ENCODE data around the gene DHRS7. TPM values are rescaled to one million over a fixed set of nuclear protein-coding genes. Genes with fewer than 3 reads are reported as not detected.
A peak's percentile ranks its signal among the peaks of the same experiment; 100 is the strongest.

Gene DHRS7
- total RNA-seq, 1 experiment from 2014 or later = 39.7 TPM

GRCh38 chr14:60188696-60189095 is 23.5 kb upstream of the DHRS7 start:
- DNase-seq (ENCODE audit: low spot score) = no peak
- in situ Hi-C loops (cut with HindIII; ENCODE audit: low sequenced_read_pairs) = no loop called here

- DNase-seq (ENCODE audit: low spot score) = no peak
- in situ Hi-C loops (cut with HindIII; ENCODE audit: low sequenced_read_pairs) = no loop called here
Observed at GRCh38 chr14:60188115-60188514, 22.9 kb upstream of the DHRS7 start.

- in situ Hi-C loops (cut with HindIII; ENCODE audit: low sequenced_read_pairs) = no loop called here
- no peak for DNase-seq (ENCODE audit: low spot score)
Observed at GRCh38 chr14:60184905-60185555, 19.8 kb upstream of the DHRS7 start.

- peak; percentile 75 for DNase-seq (ENCODE audit: low spot score)
Observed at GRCh38 chr14:60184146-60184904, 19.1 kb upstream of the DHRS7 start.

GRCh38 chr14:60183741-60184140 is 18.5 kb upstream of the DHRS7 start:
- in situ Hi-C loops (cut with HindIII; ENCODE audit: low sequenced_read_pairs) = no loop called here
- no peak for DNase-seq (ENCODE audit: low spot score)

More at GRCh38 chr14:60184146-60184904, 19.1 kb upstream of the DHRS7 start:
- in situ Hi-C loops (cut with HindIII; ENCODE audit: low sequenced_read_pairs) = no loop called here

- in situ Hi-C loops (cut with HindIII; ENCODE audit: low sequenced_read_pairs) = no loop called here
- DNase-seq (ENCODE audit: low spot score) = no peak
Observed at GRCh38 chr14:60183138-60183537, 17.9 kb upstream of the DHRS7 start.

GRCh38 chr14:60179431-60179869 is 14.3 kb upstream of the DHRS7 start:
- DNase-seq (ENCODE audit: low spot score) = no peak
- in situ Hi-C loops (cut with HindIII; ENCODE audit: low sequenced_read_pairs) = no loop called here

GRCh38 chr14:60178820-60179219 is 13.6 kb upstream of the DHRS7 start:
- in situ Hi-C loops (cut with HindIII; ENCODE audit: low sequenced_read_pairs) = no loop called here
- DNase-seq (ENCODE audit: low spot score) = no peak

- no peak for DNase-seq (ENCODE audit: low spot score)
- in situ Hi-C loops (cut with HindIII; ENCODE audit: low sequenced_read_pairs) = no loop called here
Observed at GRCh38 chr14:60178164-60178563, 13.0 kb upstream of the DHRS7 start.

- DNase-seq (ENCODE audit: low spot score) = no peak
- in situ Hi-C loops (cut with HindIII; ENCODE audit: low sequenced_read_pairs) = no loop called here
Observed at GRCh38 chr14:60175255-60175902, 10.2 kb upstream of the DHRS7 start.

GRCh38 chr14:60174352-60175254 is 9.4 kb upstream of the DHRS7 start:
- no peak for DNase-seq (ENCODE audit: low spot score)
- in situ Hi-C loops (cut with HindIII; ENCODE audit: low sequenced_read_pairs) = no loop called here

- in situ Hi-C loops (cut with HindIII; ENCODE audit: low sequenced_read_pairs) = no loop called here
- DNase-seq (ENCODE audit: low spot score) = no peak
Observed at GRCh38 chr14:60171690-60172089, 6.5 kb upstream of the DHRS7 start.

GRCh38 chr14:60170948-60171347 is 5.8 kb upstream of the DHRS7 start:
- no peak for DNase-seq (ENCODE audit: low spot score)
- in situ Hi-C loops (cut with HindIII; ENCODE audit: low sequenced_read_pairs) = no loop called here

- no peak for DNase-seq (ENCODE audit: low spot score)
- in situ Hi-C loops (cut with HindIII; ENCODE audit: low sequenced_read_pairs) = no loop called here
Observed at GRCh38 chr14:60169722-60170121, 4.5 kb upstream of the DHRS7 start.

GRCh38 chr14:60166142-60166541 is 944 bp upstream of the DHRS7 start:
- DNase-seq (ENCODE audit: low spot score) = no peak
- in situ Hi-C loops (cut with HindIII; ENCODE audit: low sequenced_read_pairs) = no loop called here

GRCh38 chr14:60165547-60165876 is 314 bp upstream of the DHRS7 start:
- DNase-seq (ENCODE audit: low spot score) = no peak
- in situ Hi-C loops (cut with HindIII; ENCODE audit: low sequenced_read_pairs) = no loop called here

- in situ Hi-C loops (cut with HindIII; ENCODE audit: low sequenced_read_pairs) = no loop called here
- DNase-seq (ENCODE audit: low spot score) = no peak
Observed at GRCh38 chr14:60164404-60164711, 840 bp downstream of the DHRS7 start.

- in situ Hi-C loops (cut with HindIII; ENCODE audit: low sequenced_read_pairs) = no loop called here
- peak; percentile 18 for DNase-seq (ENCODE audit: low spot score)
Observed at GRCh38 chr14:60163693-60164092, 1.5 kb downstream of the DHRS7 start.

- in situ Hi-C loops (cut with HindIII; ENCODE audit: low sequenced_read_pairs) = no loop called here
Observed at GRCh38 chr14:60161196-60162107, 3.7 kb downstream of the DHRS7 start.

More at GRCh38 chr14:60161196-60162107, 3.7 kb downstream of the DHRS7 start:
- DNase-seq (ENCODE audit: low spot score) = no peak
